Stimulated activated CD8-positive, alpha-beta memory T cell treated with anti-CD3 and anti-CD28 coated beads, Interleukin-7, amount 100 ng/mL, for 1 hour (primary cell): ENCODE results near the gene BOLA2B.
"Not testable (repeated sequence)": the region's sequence is repeated elsewhere in the genome, so short reads cannot be mapped to it uniquely, and the experiment has no call there.

Source experiments
- DNase-seq, 2 donors: peaks; one replicate each; pipeline ENCODE4 v3.0.0-alpha.2; 2020; ENCODE audit warnings: low read depth in 2 of 2

BOLA2B gene

DNA sequence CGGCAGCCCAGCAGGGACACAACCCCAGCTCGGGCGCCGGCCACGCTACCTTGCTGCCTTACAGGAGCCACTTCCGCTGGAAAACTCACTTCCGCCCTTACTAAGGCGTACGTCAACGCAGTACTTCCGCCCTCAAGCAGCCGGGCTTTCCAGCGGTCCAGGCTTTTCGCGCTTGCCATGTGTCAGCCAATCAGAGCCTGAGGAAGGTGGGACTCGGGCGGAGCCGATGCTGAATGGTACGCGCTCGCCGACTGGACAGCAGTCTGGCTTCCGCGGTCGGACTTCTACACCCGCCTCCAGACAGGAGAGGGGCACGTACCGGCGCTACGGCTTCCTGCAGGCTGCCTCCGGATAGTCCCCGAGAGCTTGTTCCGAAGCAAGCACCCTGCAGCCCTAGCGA, at the start of gene BOLA2B, which contains the start of gene SLX1A:
Gene BOLA2B, minus strand, starts transcription at position 52 of the 400 bp plus-strand sequence. CDS start 71 bp downstream, outside the sequence.
Gene SLX1A, plus strand, starts transcription at position 261 of the 400 bp plus-strand sequence. CDS start 210 bp downstream, outside the sequence.
- not testable (repeated sequence) for DNase-seq

GRCh38 chr16:30217082-30217481, 23.6 kb upstream of the BOLA2B start:
- not testable (repeated sequence) for DNase-seq

DNA sequence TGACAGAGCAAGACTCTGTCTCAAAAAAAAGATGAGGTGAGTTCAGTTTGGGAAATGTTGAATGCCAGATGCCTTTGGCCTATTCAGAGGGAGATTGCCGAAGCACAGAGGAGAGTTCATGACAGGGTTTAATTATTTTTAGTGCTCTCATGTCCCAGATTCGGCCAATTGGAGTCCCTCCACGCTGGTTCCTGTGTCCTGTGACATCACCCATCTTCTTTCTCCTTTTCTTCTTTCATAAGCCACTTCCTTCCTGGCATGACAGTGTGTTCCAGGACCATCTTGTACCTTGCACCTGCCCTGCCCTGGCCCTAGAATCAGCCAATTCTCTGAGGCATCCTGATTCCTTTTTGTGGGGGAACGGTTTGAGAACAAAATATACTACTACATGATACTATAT, 17.9 kb upstream of the BOLA2B start:
- DNase-seq, result not testable (repeated sequence)

- DNase-seq, result not testable (repeated sequence)
Observed at GRCh38 chr16:30209032-30209431, 15.6 kb upstream of the BOLA2B start.

DNA sequence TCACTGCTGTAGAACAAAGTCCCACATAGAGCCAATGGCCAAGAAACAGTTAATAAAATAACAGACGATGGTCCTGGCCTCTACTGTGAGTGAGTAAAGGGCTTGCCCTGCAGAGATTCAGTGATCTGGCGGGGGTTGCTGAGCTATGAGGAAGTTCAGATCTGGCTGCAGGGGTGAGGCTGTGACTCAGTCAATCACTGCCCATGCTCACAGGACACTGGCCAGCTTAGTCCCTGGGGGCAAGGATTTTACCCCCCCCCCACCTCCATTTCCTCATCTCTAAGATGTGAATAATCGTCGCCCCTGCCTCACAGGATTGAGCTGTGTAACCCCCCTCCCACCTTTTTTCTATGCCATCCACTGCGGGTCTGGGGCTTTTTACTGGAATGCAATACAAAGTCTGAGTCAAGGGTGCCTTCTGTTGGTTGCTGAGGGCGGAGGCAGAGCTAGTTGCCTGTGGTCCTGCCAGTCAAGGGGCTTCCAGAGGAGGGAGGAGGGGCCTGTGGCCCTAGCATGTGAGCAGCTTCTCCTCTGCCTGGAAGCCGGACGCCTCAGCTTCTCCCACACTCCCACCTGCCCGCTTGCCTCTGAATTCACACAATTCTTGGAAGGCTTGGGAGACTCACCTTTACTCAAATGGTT, 13.7 kb upstream of the BOLA2B start:
- DNase-seq, result not testable (repeated sequence)

- DNase-seq, result not testable (repeated sequence)
Observed at GRCh38 chr16:30206252-30206651, 12.8 kb upstream of the BOLA2B start.

GRCh38 chr16:30205541-30206236, 12.2 kb upstream of the BOLA2B start:
- DNase-seq, result not testable (repeated sequence)

GRCh38 chr16:30199608-30200343, 6.3 kb upstream of the BOLA2B start:
- not testable (repeated sequence) for DNase-seq

- not testable (repeated sequence) for DNase-seq
Observed at GRCh38 chr16:30199049-30199448, 5.6 kb upstream of the BOLA2B start, which contains the start of gene SULT1A3. Gene SULT1A3 (plus strand): TSS chr16:30199255. CDS start chr16:30200729, 1,474 bp downstream.

- DNase-seq, result not testable (repeated sequence)
Observed at GRCh38 chr16:30197001-30197400, 3.5 kb upstream of the BOLA2B start.

- not testable (repeated sequence) for DNase-seq
Observed at GRCh38 chr16:30194172-30194925, 883 bp upstream of the BOLA2B start.

DNA sequence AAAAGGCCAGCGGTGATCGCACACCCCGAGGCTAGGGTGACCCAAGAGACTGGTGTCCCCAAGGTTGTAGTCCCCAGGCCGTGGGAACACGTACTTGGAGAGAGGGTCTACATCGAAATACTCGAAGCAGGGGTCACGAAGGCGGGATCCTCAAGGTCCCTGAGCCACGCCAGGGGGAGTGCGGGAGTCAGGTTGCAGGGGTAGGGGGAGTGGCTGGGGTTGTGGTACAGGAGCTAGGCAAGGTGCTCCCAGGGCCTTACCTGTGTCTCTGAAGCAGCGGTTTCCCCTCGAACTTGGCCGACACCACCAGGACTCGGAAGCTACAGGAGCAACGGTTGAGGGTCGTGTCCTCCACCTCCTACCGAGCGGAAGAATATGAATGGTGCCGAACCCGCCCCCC, 368 bp downstream of the BOLA2B start:
- not testable (repeated sequence) for DNase-seq

DNA sequence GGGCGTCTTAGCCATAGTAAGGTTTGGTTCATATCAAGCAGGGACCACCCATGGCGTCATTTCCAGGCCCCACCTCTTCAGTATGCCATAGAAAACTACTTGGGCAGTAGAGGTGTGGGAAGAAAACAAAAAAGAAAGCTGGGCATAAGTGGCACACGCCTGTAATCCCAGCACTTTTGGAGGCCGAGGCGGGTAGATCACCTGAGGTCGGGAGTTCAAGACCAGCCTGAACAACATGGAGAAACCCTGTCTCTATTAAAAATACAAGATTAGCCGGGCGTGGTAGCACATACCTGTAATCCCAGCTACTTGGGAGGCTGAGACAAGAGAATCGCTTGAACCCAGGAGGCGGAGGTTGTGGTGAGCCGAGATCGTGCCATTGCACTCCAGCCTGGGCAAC, 2.3 kb downstream of the BOLA2B start:
- DNase-seq, result not testable (repeated sequence)

DNA sequence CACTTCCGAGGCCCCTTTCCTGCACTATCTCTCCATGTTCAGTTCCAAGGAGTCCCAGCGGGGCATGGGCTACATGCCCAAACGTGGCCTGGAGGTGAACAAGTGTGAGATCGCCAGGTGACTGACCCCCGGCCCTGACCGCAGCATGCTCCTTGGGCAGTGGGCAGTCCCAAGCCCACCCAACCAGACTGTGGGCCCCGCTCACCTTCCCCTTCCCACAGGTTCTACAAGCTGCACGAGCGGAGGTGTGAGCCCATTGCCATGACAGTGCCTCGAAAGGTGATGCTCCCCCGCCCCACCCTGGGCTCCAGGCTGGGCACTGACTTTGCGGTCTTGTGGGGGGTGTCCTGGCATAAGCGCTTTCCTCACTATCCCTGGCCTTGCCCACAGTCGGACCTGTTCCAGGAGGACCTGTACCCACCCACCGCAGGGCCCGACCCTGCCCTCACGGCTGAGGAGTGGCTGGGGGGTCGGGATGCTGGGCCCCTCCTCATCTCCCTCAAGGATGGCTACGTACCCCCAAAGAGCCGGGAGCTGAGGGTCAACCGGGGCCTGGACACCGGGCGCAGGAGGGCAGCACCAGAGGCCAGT, 5.4 kb downstream of the BOLA2B start:
- no peak for DNase-seq

DNA sequence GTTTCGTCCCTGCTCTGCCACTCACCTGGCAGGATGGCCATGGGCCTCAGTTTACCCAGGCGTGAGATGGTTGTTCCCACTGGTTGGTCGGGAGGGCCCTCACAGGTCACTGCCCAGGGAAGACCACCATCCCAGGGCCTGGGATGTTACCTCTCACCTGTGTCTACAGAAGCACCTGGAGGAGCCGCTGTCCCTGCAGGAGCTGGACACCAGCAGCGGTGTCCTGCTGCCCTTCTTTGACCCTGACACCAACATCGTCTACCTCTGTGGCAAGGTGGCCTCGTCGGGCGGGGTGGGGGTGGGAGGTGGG, 6.0 kb downstream of the BOLA2B start:
- DNase-seq, result no peak

DNA sequence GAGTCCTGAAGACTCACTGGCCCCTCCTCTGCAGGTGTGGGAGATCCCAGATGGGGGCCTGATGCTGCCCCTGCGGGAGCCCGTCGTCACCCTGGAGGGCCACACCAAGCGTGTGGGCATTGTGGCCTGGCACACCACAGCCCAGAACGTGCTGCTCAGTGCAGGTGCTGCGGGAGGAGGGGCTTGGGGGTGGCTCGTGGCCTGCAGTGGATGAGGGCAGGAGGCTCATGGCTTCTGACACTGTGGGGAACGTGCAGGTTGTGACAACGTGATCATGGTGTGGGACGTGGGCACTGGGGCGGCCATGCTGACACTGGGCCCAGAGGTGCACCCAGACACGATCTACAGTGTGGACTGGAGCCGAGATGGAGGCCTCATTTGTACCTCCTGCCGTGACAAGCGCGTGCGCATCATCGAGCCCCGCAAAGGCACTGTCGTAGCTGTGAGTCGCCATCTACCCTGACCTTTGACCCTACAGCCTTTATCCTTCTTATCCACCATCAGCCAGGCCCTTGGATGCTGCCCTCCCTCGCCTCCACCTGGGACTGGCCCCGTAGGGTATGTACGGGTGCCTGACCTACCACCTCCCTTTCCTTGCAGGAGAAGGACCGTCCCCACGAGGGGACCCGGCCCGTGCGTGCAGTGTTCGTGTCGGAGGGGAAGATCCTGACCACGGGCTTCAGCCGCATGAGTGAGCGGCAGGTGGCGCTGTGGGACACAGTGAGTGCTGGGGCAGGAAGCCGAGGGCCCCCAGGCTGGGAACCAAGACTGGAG, 6.5 kb downstream of the BOLA2B start:
- peak; percentile 75 to 87 for DNase-seq

DNA sequence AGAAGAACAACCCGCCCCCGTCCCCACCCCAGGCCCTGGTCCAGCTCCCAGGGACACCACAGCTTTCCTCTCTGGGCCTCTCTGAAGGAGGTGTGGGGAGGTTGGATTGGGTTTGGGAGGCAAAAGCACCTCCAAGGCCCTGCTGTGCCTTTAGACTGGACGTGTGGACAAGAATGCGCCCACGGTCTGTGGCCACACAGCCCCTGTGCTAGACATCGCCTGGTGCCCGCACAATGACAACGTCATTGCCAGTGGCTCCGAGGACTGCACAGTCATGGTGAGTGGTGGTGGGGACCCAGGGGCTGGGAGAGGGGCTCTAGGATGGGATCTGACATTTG, 7.1 kb downstream of the BOLA2B start:
- no peak for DNase-seq

DNA sequence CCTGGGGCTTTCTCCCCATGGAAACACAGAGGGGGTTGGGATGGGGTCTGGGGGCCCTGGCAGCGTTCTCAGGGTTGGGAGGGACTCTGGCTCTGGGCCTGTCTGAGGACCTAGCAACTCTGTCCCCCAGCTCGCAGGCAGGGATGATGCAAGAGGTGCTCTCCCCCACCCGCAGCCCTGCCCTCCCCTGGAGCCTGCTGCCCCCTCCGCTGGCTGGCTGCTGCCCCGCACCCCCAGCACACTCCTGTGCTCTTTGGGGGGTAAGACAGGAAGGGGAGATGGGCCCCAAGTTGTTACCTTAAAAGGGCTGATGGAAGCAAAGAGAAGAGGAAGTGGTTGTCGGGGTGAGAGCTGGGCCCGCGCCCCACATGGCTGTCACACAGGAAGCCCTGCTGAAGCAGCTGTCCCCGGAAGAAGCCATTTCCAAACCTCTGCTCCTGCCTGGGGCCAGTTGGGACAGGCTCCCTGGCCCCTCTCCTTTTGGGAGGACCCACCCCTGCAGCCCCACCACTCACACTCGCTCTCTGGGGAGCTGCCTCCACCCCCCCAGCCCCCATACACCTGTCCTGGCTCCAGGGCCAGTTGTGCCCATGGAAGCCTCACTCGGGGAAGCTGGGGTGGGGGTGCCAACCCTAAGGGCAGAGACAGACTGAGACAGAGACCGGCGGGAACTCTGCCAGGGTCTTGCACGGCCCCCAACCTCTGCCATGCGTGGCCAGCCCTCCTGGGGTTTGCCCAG, 7.6 kb downstream of the BOLA2B start:
- peak; percentile 62 to 69 for DNase-seq

- no peak for DNase-seq
Observed at GRCh38 chr16:30184891-30185682, 8.4 kb downstream of the BOLA2B start.
